Epidermal melanocyte (primary cell): ENCODE measurements around the gene ARL2BP.
"Not testable (repeated sequence)": the region's sequence is repeated elsewhere in the genome, so short reads cannot be mapped to it uniquely, and the experiment has no call there.

Experiments
- DNase-seq: peaks from one replicate; pipeline ENCODE4 v3.0.0; 2011; ENCODE audit warnings: low spot score; ENCODE audit not compliant: insufficient read length

ARL2BP gene

GRCh38 chr16:57244767-57245471 is at the start of gene ARL2BP:
Gene ARL2BP (plus strand): TSS chr16:57245259. CDS start chr16:57245368, 109 bp downstream.
- DNase-seq: peak; percentile 98

- DNase-seq: no peak
These were observed 48.8 kb upstream of the ARL2BP start for GRCh38 chr16:57196286-57196685.

GRCh38 chr16:57196753-57197152 is 48.3 kb upstream of the ARL2BP start:
- no peak for DNase-seq

GRCh38 chr16:57200321-57200720 is 44.7 kb upstream of the ARL2BP start:
- DNase-seq: not testable (repeated sequence)

- DNase-seq: not testable (repeated sequence)
These were observed 44.1 kb upstream of the ARL2BP start for GRCh38 chr16:57200926-57201325.

GRCh38 chr16:57202095-57202886 is 42.8 kb upstream of the ARL2BP start:
- no peak for DNase-seq

GRCh38 chr16:57203451-57203850 is 41.6 kb upstream of the ARL2BP start:
- DNase-seq: no peak

- DNase-seq: no peak
These were observed 40.4 kb upstream of the ARL2BP start for GRCh38 chr16:57204675-57205074.

GRCh38 chr16:57208926-57209325 is 36.1 kb upstream of the ARL2BP start:
- DNase-seq: no peak

- no peak for DNase-seq
These were observed 35.3 kb upstream of the ARL2BP start for GRCh38 chr16:57209780-57210179.

GRCh38 chr16:57213462-57213861 is 31.6 kb upstream of the ARL2BP start:
- DNase-seq: no peak

- DNase-seq: no peak
These were observed 28.1 kb upstream of the ARL2BP start for GRCh38 chr16:57216968-57217367.

GRCh38 chr16:57223057-57223456 is 22.0 kb upstream of the ARL2BP start:
- DNase-seq: no peak

GRCh38 chr16:57224651-57225335 is 20.3 kb upstream of the ARL2BP start:
- no peak for DNase-seq

GRCh38 chr16:57225978-57226377 is 19.1 kb upstream of the ARL2BP start:
- no peak for DNase-seq

- DNase-seq: no peak
These were observed 18.1 kb upstream of the ARL2BP start for GRCh38 chr16:57226701-57227621.

GRCh38 chr16:57229079-57229478 is 16.0 kb upstream of the ARL2BP start:
- no peak for DNase-seq

- DNase-seq: no peak
These were observed 13.2 kb upstream of the ARL2BP start for GRCh38 chr16:57231821-57232350.

- no peak for DNase-seq
These were observed 10.9 kb upstream of the ARL2BP start for GRCh38 chr16:57233944-57234706.

- no peak for DNase-seq
These were observed 10.4 kb upstream of the ARL2BP start for GRCh38 chr16:57234707-57235092.
